ENCODE data around the gene PAPOLA. TPM values are rescaled to one million over a fixed set of nuclear protein-coding genes. Genes with fewer than 3 reads are reported as not detected.

The PAPOLA gene
- total RNA-seq, 1 experiment from 2014 or later: 73.9 TPM

GRCh38 chr14:96582411-96582961 is 80.3 kb downstream of the PAPOLA start:
- Histone ChIP-seq H3K36me3 (replicated peaks; ENCODE audit: control insufficient read depth, insufficient read depth, low read length) (no peaks in the 10 kb centered on the region), H3K4me3 (ENCODE audit: insufficient read depth, low read depth, low read length) (no peak overlapping the region), H3K27me3 (ENCODE audit: control insufficient read depth, insufficient read depth, low read length) (no peaks in the 10 kb centered on the region)
- no peak for DNase-seq

GRCh38 chr14:96582995-96583394 is 80.8 kb downstream of the PAPOLA start:
- no peak for DNase-seq
- H3K36me3 ChIP-seq (replicated peaks; ENCODE audit: control insufficient read depth, insufficient read depth, low read length): no peaks in the 10 kb centered on the region
- no peak overlapping the region for H3K4me3 ChIP-seq (ENCODE audit: insufficient read depth, low read depth, low read length)
- no peaks in the 10 kb centered on the region for H3K27me3 ChIP-seq (ENCODE audit: control insufficient read depth, insufficient read depth, low read length)

- no peak for DNase-seq
- H3K36me3 ChIP-seq (replicated peaks; ENCODE audit: control insufficient read depth, insufficient read depth, low read length): no peaks in the 10 kb centered on the region
- no peak overlapping the region for H3K4me3 ChIP-seq (ENCODE audit: insufficient read depth, low read depth, low read length)
- H3K27me3 ChIP-seq (ENCODE audit: control insufficient read depth, insufficient read depth, low read length): no peaks in the 10 kb centered on the region
Observed at GRCh38 chr14:96583569-96584041, 81.4 kb downstream of the PAPOLA start.

- Histone ChIP-seq H3K4me3 (ENCODE audit: insufficient read depth, low read depth, low read length) (no peak overlapping the region), H3K27me3 (ENCODE audit: control insufficient read depth, insufficient read depth, low read length) (no peaks in the 10 kb centered on the region), H3K36me3 (replicated peaks; ENCODE audit: control insufficient read depth, insufficient read depth, low read length) (no peaks in the 10 kb centered on the region)
- DNase-seq: peak; percentile 92
Observed at GRCh38 chr14:96584199-96584906, 82.2 kb downstream of the PAPOLA start.

- Histone ChIP-seq H3K27me3 (ENCODE audit: control insufficient read depth, insufficient read depth, low read length) (no peaks in the 10 kb centered on the region), H3K36me3 (replicated peaks; ENCODE audit: control insufficient read depth, insufficient read depth, low read length) (no peaks in the 10 kb centered on the region), H3K4me3 (ENCODE audit: insufficient read depth, low read depth, low read length) (no peak overlapping the region)
- DNase-seq: peak; percentile 43
Observed at GRCh38 chr14:96584907-96585671, 82.9 kb downstream of the PAPOLA start.

GRCh38 chr14:96585672-96586013 is 83.5 kb downstream of the PAPOLA start:
- no peaks in the 10 kb centered on the region for H3K36me3 ChIP-seq (replicated peaks; ENCODE audit: control insufficient read depth, insufficient read depth, low read length)
- no peak overlapping the region for H3K4me3 ChIP-seq (ENCODE audit: insufficient read depth, low read depth, low read length)
- DNase-seq: no peak
- no peaks in the 10 kb centered on the region for H3K27me3 ChIP-seq (ENCODE audit: control insufficient read depth, insufficient read depth, low read length)

GRCh38 chr14:96586056-96586455 is 83.9 kb downstream of the PAPOLA start:
- peak; percentile 7 for DNase-seq
- H3K36me3 ChIP-seq (replicated peaks; ENCODE audit: control insufficient read depth, insufficient read depth, low read length): no peaks in the 10 kb centered on the region
- no peaks in the 10 kb centered on the region for H3K27me3 ChIP-seq (ENCODE audit: control insufficient read depth, insufficient read depth, low read length)
- H3K4me3 ChIP-seq (ENCODE audit: insufficient read depth, low read depth, low read length): no peak overlapping the region

- no peaks in the 10 kb centered on the region; the same call in 1 of the 2 replicates for H3K27me3 ChIP-seq (ENCODE audit: control insufficient read depth, insufficient read depth, low read length)
- H3K36me3 ChIP-seq (replicated peaks; ENCODE audit: control insufficient read depth, insufficient read depth, low read length): no peaks in the 10 kb centered on the region
- peak; percentile 27 for DNase-seq
- H3K4me3 ChIP-seq (ENCODE audit: insufficient read depth, low read depth, low read length): no peak overlapping the region
Observed at GRCh38 chr14:96586921-96587822, 85.0 kb downstream of the PAPOLA start.

GRCh38 chr14:96587823-96588385 is 85.7 kb downstream of the PAPOLA start:
- no peak overlapping the region for H3K4me3 ChIP-seq (ENCODE audit: insufficient read depth, low read depth, low read length)
- peak; percentile 11 for DNase-seq
- no peaks in the 10 kb centered on the region for H3K36me3 ChIP-seq (replicated peaks; ENCODE audit: control insufficient read depth, insufficient read depth, low read length)
- H3K27me3 ChIP-seq (ENCODE audit: control insufficient read depth, insufficient read depth, low read length): peaks cover under 1% of the 10 kb centered on the region; the same call in 1 of the 2 replicates

- H3K36me3 ChIP-seq (replicated peaks; ENCODE audit: control insufficient read depth, insufficient read depth, low read length): no peaks in the 10 kb centered on the region
- H3K4me3 ChIP-seq (ENCODE audit: insufficient read depth, low read depth, low read length): no peak overlapping the region
- peak; percentile 45 for DNase-seq
- peaks cover 4% of the 10 kb centered on the region; the same call in 1 of the 2 replicates for H3K27me3 ChIP-seq (ENCODE audit: control insufficient read depth, insufficient read depth, low read length)
Observed at GRCh38 chr14:96588410-96589257, 86.5 kb downstream of the PAPOLA start.

GRCh38 chr14:96589577-96589976 is 87.4 kb downstream of the PAPOLA start:
- Histone ChIP-seq H3K4me3 (ENCODE audit: insufficient read depth, low read depth, low read length) (no peak overlapping the region), H3K27me3 (ENCODE audit: control insufficient read depth, insufficient read depth, low read length) (peaks cover 4% of the 10 kb centered on the region; the same call in 1 of the 2 replicates), H3K36me3 (replicated peaks; ENCODE audit: control insufficient read depth, insufficient read depth, low read length) (no peaks in the 10 kb centered on the region)
- peak; percentile 25 for DNase-seq

- no peaks in the 10 kb centered on the region for H3K36me3 ChIP-seq (replicated peaks; ENCODE audit: control insufficient read depth, insufficient read depth, low read length)
- no peak overlapping the region for H3K4me3 ChIP-seq (ENCODE audit: insufficient read depth, low read depth, low read length)
- peak; percentile 59 for DNase-seq
- peaks cover 4% of the 10 kb centered on the region; the same call in 1 of the 2 replicates for H3K27me3 ChIP-seq (ENCODE audit: control insufficient read depth, insufficient read depth, low read length)
Observed at GRCh38 chr14:96590190-96590864, 88.1 kb downstream of the PAPOLA start.

Measured in H7 (cell line).